NCI-H2196 (cell line): ENCODE data around the gene FUT3.
A peak's percentile ranks its signal among the peaks of the same experiment; 100 is the strongest.

ENCODE experiments used
- DNase-seq: peaks from one replicate; lab custom pipeline; 2025; ENCODE audit not compliant: unreplicated experiment; lab: John Stamatoyannopoulos, UW

The FUT3 gene

DNA sequence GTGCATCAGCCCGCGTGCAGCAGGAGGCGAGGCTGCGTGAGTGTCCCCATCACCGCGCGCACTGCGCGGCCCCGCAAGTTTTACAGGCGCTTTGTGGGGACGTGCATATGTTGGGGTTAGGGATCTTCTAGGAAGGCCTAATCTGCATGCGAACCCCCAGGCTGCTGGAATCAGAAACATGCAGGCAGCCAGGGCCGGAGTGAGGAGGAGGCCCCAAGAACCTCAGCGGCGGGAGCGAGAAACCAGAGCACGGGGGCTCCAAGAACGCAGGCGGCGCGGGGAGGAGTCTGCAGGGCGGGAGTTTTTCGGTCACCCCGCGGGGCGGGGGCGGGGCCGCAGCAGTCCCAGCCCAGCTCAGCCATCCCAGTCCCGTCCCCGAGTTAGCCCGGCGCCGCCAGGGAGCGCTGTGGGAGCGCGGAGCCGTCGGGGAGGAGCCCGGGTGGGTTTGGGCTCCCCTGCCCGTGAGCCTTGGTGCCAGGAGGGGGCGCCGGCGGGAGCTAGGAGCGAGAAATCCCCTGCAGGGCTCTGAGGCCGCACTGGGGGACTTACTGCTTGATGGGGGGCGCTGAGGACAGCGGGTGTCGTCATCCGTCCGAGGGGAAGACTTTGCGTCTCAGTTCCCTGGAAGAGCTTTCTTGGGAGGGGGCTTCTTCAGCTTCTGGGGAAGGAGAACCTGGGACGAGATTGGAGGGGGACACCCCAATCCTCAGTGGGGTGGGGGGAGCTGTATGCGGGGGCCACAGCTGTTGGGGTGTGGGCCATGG is 47.3 kb downstream of the FUT3 start:
- peak; percentile 98 for DNase-seq

GRCh38 chr19:5803441-5803751 is 47.9 kb downstream of the FUT3 start:
- no peak for DNase-seq

- no peak for DNase-seq
Observed at GRCh38 chr19:5801796-5802619, 49.2 kb downstream of the FUT3 start.

DNA sequence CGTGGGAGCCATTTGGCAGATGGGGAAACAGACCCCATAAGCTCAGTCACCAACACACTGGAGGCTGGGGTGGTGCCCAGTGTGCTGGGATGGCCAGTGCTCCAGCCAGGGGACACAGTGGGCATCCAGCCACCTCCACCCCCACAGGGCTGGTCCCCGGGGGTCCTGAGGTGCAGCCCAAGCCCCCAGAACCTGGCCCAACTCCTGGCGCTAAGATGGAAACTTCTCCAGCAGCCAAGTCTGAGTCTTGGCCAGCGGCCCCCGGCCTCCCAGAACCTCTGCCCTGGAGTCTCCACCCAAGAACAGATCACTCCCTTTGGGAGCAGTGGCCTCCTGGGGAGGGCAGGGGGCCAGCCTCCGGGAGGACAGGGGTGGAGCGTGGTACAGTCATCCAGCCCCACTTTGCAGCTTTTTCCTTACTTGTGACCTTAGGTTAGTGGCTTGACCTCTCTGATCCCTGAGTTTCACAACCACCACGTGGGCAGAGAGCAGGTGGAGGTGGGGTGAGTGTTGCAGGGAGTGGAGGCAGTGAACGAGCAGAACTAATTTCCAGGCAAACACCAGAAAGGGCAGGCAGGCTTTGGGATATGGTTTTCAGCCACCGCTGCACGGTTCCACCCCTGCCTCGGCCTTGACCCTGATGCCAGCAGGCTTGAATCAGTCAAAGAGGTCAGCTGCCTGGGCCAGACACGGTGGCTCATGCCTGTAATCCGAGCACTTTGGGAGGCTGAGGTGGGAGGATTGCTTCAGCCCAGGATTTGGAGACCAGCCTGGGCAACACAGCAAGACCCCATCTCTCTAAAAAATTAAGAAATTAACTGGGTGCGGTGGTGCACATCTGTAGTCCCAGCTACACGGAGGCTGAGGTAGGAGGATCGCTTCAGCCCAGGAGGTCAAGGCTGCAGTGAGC is 50.6 kb downstream of the FUT3 start:
- DNase-seq, result no peak

GRCh38 chr19:5799247-5800241 is 51.7 kb downstream of the FUT3 start:
- DNase-seq, result peak; percentile 78

DNA sequence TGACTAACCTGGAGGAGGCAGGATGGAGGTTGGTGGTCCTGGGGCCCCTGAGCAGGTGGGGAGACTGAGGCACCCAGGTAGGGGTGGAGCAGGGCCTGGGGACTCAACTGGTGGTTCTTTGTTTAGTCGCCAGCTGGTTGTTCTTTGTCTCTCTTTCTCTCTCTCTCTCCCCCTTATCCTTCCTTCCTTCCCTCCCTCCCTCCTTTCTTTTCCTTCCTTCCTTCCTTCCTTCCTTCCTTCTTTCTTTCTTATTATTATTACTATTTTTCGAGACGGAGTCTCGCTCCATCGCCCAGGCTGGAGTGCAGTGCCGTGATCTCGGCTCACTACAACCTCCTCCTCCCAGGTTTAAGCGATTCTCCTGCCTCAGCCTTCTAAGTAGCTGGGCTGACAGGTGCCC is 53.0 kb downstream of the FUT3 start:
- no peak for DNase-seq

GRCh38 chr19:5795382-5795919 is 55.8 kb downstream of the FUT3 start:
- no peak for DNase-seq

DNA sequence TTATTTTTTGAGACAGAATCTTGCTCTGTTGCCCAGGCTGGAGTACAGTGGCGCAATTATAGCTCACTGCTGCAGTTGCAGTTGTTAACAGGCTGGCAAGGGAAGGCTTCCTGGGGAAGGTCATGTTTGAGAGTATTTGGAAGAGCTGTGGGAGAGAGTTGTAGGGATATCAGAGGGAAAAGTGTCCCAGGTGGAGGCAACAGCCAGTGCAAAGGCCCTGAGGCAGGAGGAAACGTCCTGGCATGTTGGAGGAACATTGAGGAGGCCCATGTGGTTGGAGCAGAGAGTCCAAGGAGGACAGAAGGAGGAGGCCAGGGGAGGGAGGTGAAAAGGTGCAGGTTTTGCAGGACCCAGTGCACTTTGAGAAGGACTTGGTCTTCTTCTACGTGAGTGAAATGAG is 58.1 kb downstream of the FUT3 start:
- DNase-seq, result no peak
